Activated CD8-positive, alpha-beta T cell treated with anti-CD3 and anti-CD28 coated beads for 36 hours (primary cell): Measurements from ENCODE around the gene KRT10. TPM values are rescaled to one million over a fixed set of nuclear protein-coding genes. Genes with fewer than 3 reads are reported as not detected.
"Not testable (repeated sequence)": the region's sequence is repeated elsewhere in the genome, so short reads cannot be mapped to it uniquely, and the experiment has no call there.

Experiments
- ATAC-seq: fragments of 200-7000 bp; cut with Tn5 transposase; one replicate; pipeline ENCODE4 v1.10.0; 2021; ENCODE audit warnings: mild to moderate bottlenecking, moderate library complexity
- CTCF ChIA-PET: fragments of 350-600 bp; sonication (Branson Sonifier 250); formaldehyde crosslinking; loops from one replicate; lab custom pipeline; 2021; ENCODE audit warnings: antibody characterized with exemption; lab: Charles Lee
- POLR2A ChIA-PET: fragments of 350-600 bp; sonication (Branson Sonifier 250); formaldehyde crosslinking; loops from one replicate; lab custom pipeline; 2021; ENCODE audit warnings: antibody characterized with exemption; lab: Charles Lee
- DNase-seq: peaks from one replicate; pipeline ENCODE4 v3.0.0-alpha.2; 2020
- H3K27ac Mint-ChIP-seq: one replicate; pipeline ENCODE4 v1.8.0; 2021; ENCODE audit warnings: mild to moderate bottlenecking, mixed read lengths
- H3K27me3 Mint-ChIP-seq: one replicate; pipeline ENCODE4 v1.8.0; 2021; ENCODE audit warnings: mixed read lengths
- H3K36me3 Mint-ChIP-seq: one replicate; pipeline ENCODE4 v1.8.0; 2021; ENCODE audit warnings: low read depth, mixed read lengths
- H3K4me1 Mint-ChIP-seq: one replicate; pipeline ENCODE4 v1.8.0; 2021; ENCODE audit warnings: low read depth, mixed read lengths
- H3K4me3 Mint-ChIP-seq: one replicate; pipeline ENCODE4 v1.8.0; 2021; ENCODE audit warnings: mild to moderate bottlenecking, moderate library complexity, mixed read lengths
- H3K9me3 Mint-ChIP-seq: one replicate; pipeline ENCODE4 v1.8.0; 2021; ENCODE audit warnings: mixed read lengths
- intact Hi-C: fragments of 100-400 bp; cut with micrococcal nuclease; formaldehyde crosslinking; loops from one replicate; pipeline ENCODE4 v1.10.0; 2022
- total RNA-seq, 2 experiments: library from RNA; stranded (reverse); gene quantifications; one replicate each; pipeline ENCODE4 v1.2.3, GENCODE V29; 2021
- TF ChIP-seq, protein P1 (sequence below): fragments of 200-600 bp; IDR thresholded peaks from one replicate; pipeline ENCODE4 v1.8.0; 2022; ENCODE audit warnings: antibody characterized with exemption, mild to moderate bottlenecking

KRT10 gene
- total RNA-seq, 2 experiments from 2014 or later: 26.9 to 31.3 TPM

DNA sequence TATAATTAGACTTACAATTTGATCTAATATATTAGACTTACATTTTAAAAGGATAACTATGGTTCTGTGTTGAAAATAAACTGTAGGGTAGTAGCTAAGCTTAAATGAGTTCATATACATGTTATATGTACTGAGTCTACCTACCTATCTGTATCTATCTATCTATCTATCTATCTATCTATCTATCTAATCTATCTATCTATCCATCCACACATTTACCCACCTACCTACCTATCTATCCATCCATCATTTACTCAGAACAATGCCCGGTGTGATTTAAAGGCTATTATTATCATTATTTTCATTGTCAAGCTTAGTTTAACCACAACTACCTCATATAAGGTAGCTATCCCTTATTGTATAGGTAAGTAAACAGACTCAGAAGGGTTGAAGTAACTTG is 7.0 kb downstream of the KRT10 start:
- TF ChIP-seq, protein P1, sequence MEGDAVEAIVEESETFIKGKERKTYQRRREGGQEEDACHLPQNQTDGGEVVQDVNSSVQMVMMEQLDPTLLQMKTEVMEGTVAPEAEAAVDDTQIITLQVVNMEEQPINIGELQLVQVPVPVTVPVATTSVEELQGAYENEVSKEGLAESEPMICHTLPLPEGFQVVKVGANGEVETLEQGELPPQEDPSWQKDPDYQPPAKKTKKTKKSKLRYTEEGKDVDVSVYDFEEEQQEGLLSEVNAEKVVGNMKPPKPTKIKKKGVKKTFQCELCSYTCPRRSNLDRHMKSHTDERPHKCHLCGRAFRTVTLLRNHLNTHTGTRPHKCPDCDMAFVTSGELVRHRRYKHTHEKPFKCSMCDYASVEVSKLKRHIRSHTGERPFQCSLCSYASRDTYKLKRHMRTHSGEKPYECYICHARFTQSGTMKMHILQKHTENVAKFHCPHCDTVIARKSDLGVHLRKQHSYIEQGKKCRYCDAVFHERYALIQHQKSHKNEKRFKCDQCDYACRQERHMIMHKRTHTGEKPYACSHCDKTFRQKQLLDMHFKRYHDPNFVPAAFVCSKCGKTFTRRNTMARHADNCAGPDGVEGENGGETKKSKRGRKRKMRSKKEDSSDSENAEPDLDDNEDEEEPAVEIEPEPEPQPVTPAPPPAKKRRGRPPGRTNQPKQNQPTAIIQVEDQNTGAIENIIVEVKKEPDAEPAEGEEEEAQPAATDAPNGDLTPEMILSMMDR: no peak
- ATAC-seq: no peak
- Mint-ChIP-seq H3K27me3 (peaks cover 26% of the 10 kb centered on the region), H3K27ac (no peak overlapping the region), H3K4me3 (no peak overlapping the region), H3K9me3 (no peaks in the 10 kb centered on the region), H3K36me3 (peaks cover 18% of the 10 kb centered on the region), H3K4me1 (peaks cover 20% of the 10 kb centered on the region)
- intact Hi-C loops: no loop called here
- ChIA-PET CTCF (interaction anchor here (1.1 to 1.7 kb wide), 2 partner anchors 13 to 734 kb away, joined by 3 to 5 read pairs; no protein-coding TSS in a partner anchor), POLR2A (no interaction called here)
- DNase-seq: no peak

DNA sequence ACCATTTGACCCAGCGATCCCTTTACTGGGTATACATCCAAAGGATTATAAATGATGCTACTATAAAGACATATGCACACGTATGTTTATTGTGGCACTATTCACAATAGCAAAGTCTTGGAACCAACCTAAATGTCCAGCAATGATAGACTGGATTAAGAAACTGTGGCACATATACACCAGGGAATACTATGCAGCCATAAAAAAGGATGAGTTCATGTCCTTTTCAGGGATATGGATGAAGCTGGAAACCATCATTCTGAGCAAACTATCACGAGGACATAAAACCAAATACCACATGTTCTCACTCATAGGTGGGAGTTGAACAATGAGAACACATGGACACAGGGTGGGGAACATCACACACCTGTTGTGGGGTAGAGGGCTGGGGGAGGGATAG is 7.8 kb downstream of the KRT10 start:
- CTCF ChIA-PET: interaction anchor here (1.7 kb wide), 1 partner anchor 734 kb away, joined by 5 read pairs; no protein-coding TSS in a partner anchor
- ATAC-seq, POLR2A ChIA-PET, H3K4me3 Mint-ChIP-seq, H3K27ac Mint-ChIP-seq, intact Hi-C loops, H3K9me3 Mint-ChIP-seq, DNase-seq: not testable (repeated sequence)
- Mint-ChIP-seq H3K4me1 (peaks cover 13% of the 10 kb centered on the region), H3K27me3 (peaks cover 34% of the 10 kb centered on the region), H3K36me3 (peaks cover 18% of the 10 kb centered on the region)

DNA sequence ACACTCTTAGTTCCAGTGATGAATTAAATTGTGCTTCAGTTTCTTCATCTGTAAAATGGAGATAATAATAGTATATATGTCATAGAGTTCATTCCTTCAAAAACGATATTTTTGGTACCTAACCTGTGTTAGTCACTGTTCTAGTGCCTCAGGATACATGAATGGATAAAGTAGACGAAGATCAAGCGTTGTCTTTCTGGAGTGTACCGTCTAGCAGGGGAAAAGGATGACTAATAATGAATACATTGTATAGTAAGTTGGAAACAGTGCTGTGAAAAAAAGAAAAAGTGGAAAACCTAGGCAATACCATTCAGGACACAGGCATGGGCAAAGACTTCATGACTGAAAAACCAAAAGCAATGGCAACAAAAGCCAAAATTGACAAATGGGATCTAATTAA is 8.6 kb downstream of the KRT10 start:
- no peak for ATAC-seq
- POLR2A ChIA-PET: interaction anchor here (0.7 kb wide), 1 partner anchor 389 kb away, joined by 3 read pairs; no protein-coding TSS in a partner anchor
- Mint-ChIP-seq H3K27ac (no peak overlapping the region), H3K27me3 (peaks cover 40% of the 10 kb centered on the region), H3K4me1 (peaks cover 6% of the 10 kb centered on the region), H3K9me3 (no peaks in the 10 kb centered on the region), H3K4me3 (no peak overlapping the region), H3K36me3 (peaks cover 18% of the 10 kb centered on the region)
- DNase-seq: no peak
- CTCF ChIA-PET: no interaction called here
- intact Hi-C loops: no loop called here
- TF ChIP-seq, protein P1: no peak

DNA sequence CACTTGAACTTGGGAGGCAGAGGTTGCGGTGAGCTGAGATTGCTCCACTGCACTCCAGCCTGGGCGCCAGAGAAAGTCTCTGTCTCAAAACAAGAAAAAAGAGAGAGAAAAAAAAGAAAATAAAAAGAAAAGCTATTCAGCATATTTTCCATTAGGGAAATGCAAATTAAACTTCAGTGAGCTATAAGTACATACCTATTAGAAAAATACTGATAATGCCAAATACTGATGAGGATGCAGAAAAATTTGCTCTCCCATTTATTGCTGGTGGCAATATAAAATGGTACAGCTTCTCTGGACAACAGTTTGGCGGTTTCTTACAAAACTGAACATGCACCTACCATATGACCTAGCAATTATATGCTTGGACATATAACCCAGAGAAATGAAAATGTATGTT is 9.8 kb downstream of the KRT10 start:
- no peak for DNase-seq
- ChIA-PET CTCF (interaction anchor here (1.2 kb wide), 1 partner anchor 9 kb away, joined by 6 read pairs; no protein-coding TSS in a partner anchor), POLR2A (no interaction called here)
- peaks cover 3% of the 10 kb centered on the region for H3K4me1 Mint-ChIP-seq
- no peak overlapping the region for H3K4me3 Mint-ChIP-seq
- TF ChIP-seq, protein P1: no peak
- intact Hi-C loops: no loop called here
- no peaks in the 10 kb centered on the region for H3K9me3 Mint-ChIP-seq
- peaks cover 46% of the 10 kb centered on the region for H3K27me3 Mint-ChIP-seq
- no peak for ATAC-seq
- peaks cover 13% of the 10 kb centered on the region for H3K36me3 Mint-ChIP-seq
- no peak overlapping the region for H3K27ac Mint-ChIP-seq

DNA sequence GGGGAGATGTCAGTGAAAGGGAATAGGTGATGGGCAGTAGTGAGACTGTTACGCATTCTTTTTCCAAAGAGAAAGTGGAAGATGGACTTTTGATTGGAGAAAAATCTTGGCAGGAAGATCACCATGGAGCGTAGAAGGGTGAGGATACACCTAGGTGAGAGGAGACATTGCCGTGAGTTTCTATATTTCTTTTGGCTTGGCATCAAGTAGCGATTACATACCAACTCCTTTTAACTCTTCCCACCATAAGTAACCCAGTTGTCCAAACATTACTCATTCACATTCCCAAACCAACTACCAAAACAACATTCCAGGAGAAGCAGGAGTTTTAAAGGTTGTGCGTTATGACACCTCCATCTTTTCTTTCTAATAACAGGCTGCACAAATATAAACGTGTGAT is 11.9 kb downstream of the KRT10 start:
- Mint-ChIP-seq H3K27me3 (peaks cover 60% of the 10 kb centered on the region), H3K4me1 (no peaks in the 10 kb centered on the region), H3K36me3 (peaks cover 2% of the 10 kb centered on the region), H3K27ac (no peak overlapping the region), H3K9me3 (no peaks in the 10 kb centered on the region), H3K4me3 (no peak overlapping the region)
- no peak for ATAC-seq
- CTCF ChIA-PET: interaction anchor here (1.1 kb wide), 1 partner anchor 191 kb away, joined by 3 read pairs; no protein-coding TSS in a partner anchor
- intact Hi-C loops: no loop called here
- DNase-seq: no peak
- POLR2A ChIA-PET: no interaction called here
- TF ChIP-seq, protein P1: no peak
